Caco-2 (cell line): Measurements from ENCODE around the gene GH2. TPM values are rescaled to one million over a fixed set of nuclear protein-coding genes. Genes with fewer than 3 reads are reported as not detected.

Experiments used
- BruUV-seq: library from RNA; stranded (reverse); fragments of 400-500 nt; replicated peaks from 2 replicates; lab custom pipeline; 2021; lab: Mats Ljungman, UMichigan
- CTCF ChIA-PET: fragments of 300-600 bp; sonication (Branson Sonifier 250); formaldehyde crosslinking; loops from one replicate; lab custom pipeline; 2022; ENCODE audit warnings: antibody characterized with exemption; lab: Charles Lee
- POLR2A ChIA-PET: fragments of 300-600 bp; sonication (Branson Sonifier 250); formaldehyde crosslinking; loops from one replicate; lab custom pipeline; 2022; ENCODE audit warnings: antibody characterized with exemption; lab: Charles Lee
- DNase-seq, 2 experiments: peaks; one replicate each; pipeline versions ENCODE4 v3.0.0 to v3.0.0-alpha.2; 2020 to 2022
- H3K27me3 ChIP-seq: replicated peaks from 2 replicates; pipeline ENCODE4 v1.6.0; 2011; ENCODE audit warnings: low read length; ENCODE audit not compliant: control insufficient read depth, insufficient read depth
- H3K36me3 ChIP-seq: 2 replicates; pipeline ENCODE4 v1.5.1; 2011; ENCODE audit warnings: low read length; ENCODE audit not compliant: control insufficient read depth, insufficient read depth
- H3K4me1 ChIP-seq: fragments of 250-450 bp; sonication (Bioruptor Pico); 2 replicates; pipeline ENCODE4 v1.5.1; 2020; ENCODE audit warnings: mild to moderate bottlenecking
- H3K4me3 ChIP-seq: 2 replicates; pipeline ENCODE4 v1.5.1; 2011; ENCODE audit warnings: low read depth, mild to moderate bottlenecking, control low read depth, low read length
- H3K9me3 ChIP-seq: fragments of 250-450 bp; sonication (Bioruptor Pico); 2 replicates; pipeline ENCODE4 v1.5.1; 2020; ENCODE audit warnings: mild to moderate bottlenecking, moderate library complexity
- H3K27ac Mint-ChIP-seq: one replicate; pipeline ENCODE4 v1.8.0; 2022; ENCODE audit warnings: mixed read lengths; ENCODE audit not compliant: unreplicated experiment
- H3K27me3 Mint-ChIP-seq: one replicate; pipeline ENCODE4 v1.8.0; 2022; ENCODE audit warnings: mixed read lengths; ENCODE audit not compliant: insufficient read depth, unreplicated experiment
- H3K36me3 Mint-ChIP-seq: one replicate; pipeline ENCODE4 v1.8.0; 2022; ENCODE audit warnings: mild to moderate bottlenecking, mixed read lengths; ENCODE audit not compliant: insufficient read depth, unreplicated experiment
- H3K4me1 Mint-ChIP-seq: one replicate; pipeline ENCODE4 v1.8.0; 2022; ENCODE audit warnings: low read depth, mixed read lengths; ENCODE audit not compliant: unreplicated experiment
- H3K4me3 Mint-ChIP-seq: one replicate; pipeline ENCODE4 v1.8.0; 2022; ENCODE audit warnings: mild to moderate bottlenecking, moderate library complexity, mixed read lengths; ENCODE audit not compliant: unreplicated experiment
- H3K9me3 Mint-ChIP-seq: one replicate; pipeline ENCODE4 v1.8.0; 2022; ENCODE audit warnings: mixed read lengths; ENCODE audit not compliant: unreplicated experiment
- CTCF ChIP-seq, 2 experiments: fragments of 200-600 bp in 1 of 2; IDR thresholded peaks; 1 replicate in 1 of 2; 2 replicates in 1 of 2; pipeline versions ENCODE4 v1.5.1 to v1.8.0; 2011 to 2022; ENCODE audit warnings: antibody characterized with exemption in 1 of 2, control low read depth in 1 of 2, inconsistent platforms in 1 of 2, low read depth in 1 of 2, low read length in 1 of 2, mild to moderate bottlenecking in 1 of 2, moderate library complexity in 1 of 2; ENCODE audit not compliant: insufficient read depth in 1 of 2, severe bottlenecking in 1 of 2, unreplicated experiment in 1 of 2
- intact Hi-C: fragments of 100-400 bp; cut with micrococcal nuclease; formaldehyde crosslinking; loops from one replicate; pipeline ENCODE4 v1.10.0; 2022; ENCODE audit not compliant: unreplicated experiment
- total RNA-seq: library from RNA; stranded (reverse); gene quantifications from 2 replicates; pipeline ENCODE4 v1.2.3, GENCODE V29; 2022

GH2 gene
- total RNA-seq, 1 experiment from 2014 or later: not detected

- peak; percentile 49 to 57 for DNase-seq
- Mint-ChIP-seq H3K27ac (peak overlapping the region; percentile 87), H3K4me3 (peak overlapping the region; percentile 99), H3K36me3 (peaks cover 42% of the 10 kb centered on the region), H3K9me3 (no peaks in the 10 kb centered on the region), H3K27me3 (no peaks in the 10 kb centered on the region), H3K4me1 (peaks cover 26% of the 10 kb centered on the region)
- TF ChIP-seq CTCF (IDR thresholded peaks at IDR 0.05; ENCODE audit: insufficient read depth in 1 of 2, low read depth in 1 of 2, low read length in 1 of 2, severe bottlenecking in 1 of 2, unreplicated experiment in 1 of 2): no peak
- peaks cover 7% of the 10 kb centered on the region for H3K36me3 ChIP-seq
- no TSS peak for BruUV-seq
- no peaks in the 10 kb centered on the region for H3K9me3 ChIP-seq
- H3K4me3 ChIP-seq: peak overlapping the region; percentile 95
- H3K4me1 ChIP-seq: peaks cover 15% of the 10 kb centered on the region
- ChIA-PET CTCF (interaction anchor here (0.7 to 1.4 kb wide), 5 partner anchors 12 to 109 kb away, joined by 3 to 7 read pairs (median 4); no protein-coding TSS in a partner anchor), POLR2A (interaction anchor here (0.5 to 1.0 kb wide), 5 partner anchors 11 to 300 kb away, joined by 3 to 4 read pairs (median 3); partner anchors contain the start of genes CCDC47 and DDX42)
- intact Hi-C loops: loop anchor here (1.0 to 10.0 kb wide), 3 partner anchors 14 to 217 kb away; partner anchors contain the start of genes DDX42, FTSJ3, MAP3K3 and PSMC5
- H3K27me3 ChIP-seq: no peaks in the 10 kb centered on the region
Observed at GRCh38 chr17:63841350-63842172, 40.2 kb downstream of the GH2 start.

DNA sequence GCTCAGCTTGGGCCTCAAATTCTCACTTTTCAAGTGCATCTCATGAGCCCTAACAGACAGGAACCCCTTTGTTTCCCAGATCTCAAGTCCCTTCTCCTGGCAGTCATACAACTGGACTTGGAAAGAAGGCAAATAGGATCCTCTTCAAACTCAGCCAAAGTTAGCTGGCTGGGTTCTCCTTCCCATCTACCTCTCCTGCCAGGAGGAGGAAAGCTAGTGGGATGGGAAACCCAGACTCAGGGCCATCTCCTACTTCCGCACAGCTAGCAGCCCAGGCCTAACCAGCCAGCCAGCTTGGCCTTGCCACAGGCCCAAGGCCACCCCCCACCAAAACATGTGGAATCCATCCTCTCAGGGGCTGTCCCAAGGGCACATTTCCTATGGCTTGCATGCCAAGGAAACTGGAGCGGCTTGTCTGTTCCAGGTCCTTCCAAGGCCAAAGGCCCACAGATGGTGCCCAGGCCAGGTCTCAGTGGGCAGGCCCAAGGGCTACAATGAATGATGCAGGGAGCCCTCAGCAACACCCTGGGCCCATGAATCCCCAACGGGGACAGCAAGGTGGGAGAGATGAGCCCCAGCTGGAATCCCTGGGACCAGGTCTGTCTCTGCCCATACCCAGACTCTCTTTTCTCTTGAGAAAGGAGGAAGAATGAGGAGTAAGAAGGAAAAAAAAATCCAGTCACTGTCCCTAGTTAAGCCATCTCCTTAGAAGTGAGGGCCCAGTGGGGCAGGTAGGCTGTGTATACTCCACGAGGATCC, 41.0 kb downstream of the GH2 start:
- peak overlapping the region; percentile 99 for H3K4me3 Mint-ChIP-seq
- intact Hi-C loops: loop anchor here (10.0 kb wide), 1 partner anchor 216 kb away; the partner anchor contains the start of gene MAP3K3
- Histone ChIP-seq H3K36me3 (peaks cover 7% of the 10 kb centered on the region), H3K4me1 (peaks cover 15% of the 10 kb centered on the region), H3K27me3 (no peaks in the 10 kb centered on the region), H3K9me3 (no peaks in the 10 kb centered on the region), H3K4me3 (peak overlapping the region; percentile 95)
- ChIA-PET CTCF (interaction anchor here (1.2 to 1.4 kb wide), 3 partner anchors 11 to 14 kb away, joined by 4 to 7 read pairs (median 6); no protein-coding TSS in a partner anchor), POLR2A (interaction anchor here (0.5 to 1.0 kb wide), 3 partner anchors 13 to 300 kb away, joined by 3 to 4 read pairs (median 3); no protein-coding TSS in a partner anchor)
- BruUV-seq: no TSS peak
- H3K27me3 Mint-ChIP-seq: no peaks in the 10 kb centered on the region
- H3K4me1 Mint-ChIP-seq: peaks cover 26% of the 10 kb centered on the region
- peaks cover 50% of the 10 kb centered on the region for H3K36me3 Mint-ChIP-seq
- no peaks in the 10 kb centered on the region for H3K9me3 Mint-ChIP-seq
- no peak for TF ChIP-seq CTCF (IDR thresholded peaks at IDR 0.05; ENCODE audit: insufficient read depth in 1 of 2, low read depth in 1 of 2, low read length in 1 of 2, severe bottlenecking in 1 of 2, unreplicated experiment in 1 of 2)
- no peak for DNase-seq
- H3K27ac Mint-ChIP-seq: peak overlapping the region; percentile 87
